Upper lobe of left lung (tissue), 4 donors: Measurements from ENCODE around the gene TUBD1.

ENCODE experiments used
- CTCF ChIP-seq, 6 experiments: fragments of 450-650 bp in 4 of 6; fragments of 200-600 bp in 2 of 6; sonication (generic) in 2 of 6; IDR thresholded peaks; one replicate each; pipeline ENCODE4 v1.5.1; 2016 to 2019; ENCODE audit warnings: antibody characterized with exemption in 6 of 6
- POLR2A ChIP-seq, 4 donors: fragments of 450-650 bp; IDR thresholded peaks; one replicate each; pipeline ENCODE4 v1.5.1; 2016 to 2017; ENCODE audit warnings: antibody characterized with exemption in 4 of 4, mild to moderate bottlenecking in 2 of 4
- POLR2AphosphoS5 ChIP-seq, 2 donors: sonication (generic); formaldehyde crosslinking; IDR thresholded peaks; one replicate each; pipeline ENCODE4 v1.5.1; 2017; ENCODE audit warnings: antibody characterized with exemption in 2 of 2

- TF ChIP-seq CTCF (IDR thresholded peaks at IDR 0.05) (no peak), POLR2A (IDR thresholded peaks at IDR 0.05) (no peak), POLR2AphosphoS5 (IDR thresholded peaks at IDR 0.05) (no peak)
These were observed 14.1 kb downstream of the TUBD1 start for GRCh38 chr17:59878624-59879023.
